Measurements from ENCODE around the gene NUDC. TPM values are rescaled to one million over a fixed set of nuclear protein-coding genes. Genes with fewer than 3 reads are reported as not detected.
"Not testable (repeated sequence)": the region's sequence is repeated elsewhere in the genome, so short reads cannot be mapped to it uniquely, and the experiment has no call there.

NUDC gene
- total RNA-seq, 1 donor from 2014 or later: 16.9 TPM

DNA sequence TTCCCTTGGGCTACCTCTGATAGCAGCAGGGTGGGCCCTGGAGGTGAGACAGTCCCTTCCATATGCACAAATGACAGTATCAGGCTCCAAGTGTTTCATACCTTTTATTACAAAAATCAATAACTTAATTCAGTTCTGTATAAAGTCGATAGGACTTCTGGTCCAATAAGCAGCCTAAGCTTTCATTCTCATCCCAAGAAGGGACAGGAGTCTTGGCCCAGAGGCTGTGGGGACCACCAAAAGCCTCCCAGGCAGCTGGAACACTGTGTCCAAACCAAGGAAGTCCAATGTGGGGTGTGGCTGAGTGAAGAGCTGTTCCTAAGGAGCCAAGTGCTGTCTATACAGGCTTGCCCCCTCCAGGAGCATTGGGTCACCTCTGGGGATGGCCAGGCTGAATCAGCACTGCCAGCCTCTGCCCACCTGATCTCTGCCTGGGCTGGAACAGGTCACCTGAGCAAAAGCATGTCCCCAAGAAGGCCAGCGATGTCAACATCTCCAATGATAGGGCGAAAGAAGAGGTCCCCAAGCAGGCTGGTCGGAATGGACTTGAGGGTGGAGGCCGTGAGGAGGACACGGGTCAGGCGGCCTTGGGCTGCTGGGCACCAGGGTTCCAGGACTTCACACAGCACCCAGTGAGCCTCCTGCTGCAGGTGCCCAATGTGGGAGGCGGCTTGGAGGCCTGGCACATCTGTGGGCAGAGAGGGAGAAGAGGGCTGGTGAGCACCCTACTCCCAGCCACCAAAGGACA lies 10.0 kb upstream of the NUDC start:
- no peak for DNase-seq (ENCODE audit: low read depth in 2 of 2)

GRCh38 chr1:26912147-26912490 lies 9.4 kb upstream of the NUDC start:
- no peak for DNase-seq (ENCODE audit: low read depth in 2 of 2)

DNA sequence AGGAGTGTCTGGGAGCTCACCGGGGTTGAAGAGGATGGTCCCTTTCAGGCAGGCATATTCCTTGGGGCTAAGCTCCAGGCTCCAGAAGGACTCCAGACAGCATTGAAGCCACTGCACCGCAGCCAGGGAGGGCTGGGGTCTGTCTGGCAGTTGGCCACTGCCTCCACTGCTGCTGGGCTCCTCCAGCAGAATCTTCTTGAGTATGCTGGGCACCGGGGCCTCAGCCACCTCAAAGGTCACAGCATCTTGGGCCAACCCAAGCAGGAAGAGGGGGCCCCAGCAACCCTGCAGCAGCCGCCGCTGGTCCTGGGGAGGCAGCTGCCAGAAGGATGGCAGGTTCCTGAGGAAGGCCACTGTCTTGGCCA lies 8.2 kb upstream of the NUDC start:
- DNase-seq (ENCODE audit: low read depth in 2 of 2): no peak

- DNase-seq (ENCODE audit: low read depth in 2 of 2): no peak
Measured at GRCh38 chr1:26913754-26914619, 7.6 kb upstream of the NUDC start, which contains the start of gene NR0B2. TSS of gene NR0B2 (minus strand) at chr1:26913975. CDS start at chr1:26913940, 35 bp downstream.

DNA sequence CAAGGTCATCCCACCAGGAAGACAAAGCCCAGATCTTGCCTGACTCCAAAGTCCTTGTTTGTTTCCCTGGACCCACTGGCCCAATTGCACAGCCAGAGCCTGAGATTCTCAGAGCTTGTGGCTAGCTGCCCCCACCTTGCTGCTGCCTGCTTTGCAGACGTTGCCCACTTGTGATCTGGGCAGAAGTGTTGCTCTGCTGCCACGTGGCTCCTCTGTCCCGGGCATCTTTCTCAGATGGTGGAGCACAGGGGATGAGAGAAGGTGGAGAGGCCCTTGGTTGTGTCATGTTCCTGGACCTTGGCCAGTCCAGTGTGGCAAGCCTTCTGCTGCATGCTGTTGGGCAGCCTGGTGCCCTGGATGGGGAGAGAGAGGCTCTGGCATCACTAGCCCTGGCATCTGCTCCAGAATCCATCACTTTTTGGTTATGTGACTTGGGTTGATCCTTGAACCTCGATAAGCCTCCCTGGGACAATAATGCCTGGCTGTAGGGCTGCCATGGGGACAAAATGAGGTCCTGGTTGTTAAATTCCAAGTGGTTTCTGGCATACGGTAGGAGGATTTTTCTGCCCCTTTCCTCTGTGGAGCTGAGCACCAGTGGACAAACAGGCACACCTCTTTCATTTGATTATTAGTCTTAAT lies 6.2 kb upstream of the NUDC start:
- DNase-seq (ENCODE audit: low read depth in 2 of 2): no peak

GRCh38 chr1:26921126-26921539 lies 410 bp upstream of the NUDC start:
- no peak for DNase-seq (ENCODE audit: low read depth in 2 of 2)

DNA sequence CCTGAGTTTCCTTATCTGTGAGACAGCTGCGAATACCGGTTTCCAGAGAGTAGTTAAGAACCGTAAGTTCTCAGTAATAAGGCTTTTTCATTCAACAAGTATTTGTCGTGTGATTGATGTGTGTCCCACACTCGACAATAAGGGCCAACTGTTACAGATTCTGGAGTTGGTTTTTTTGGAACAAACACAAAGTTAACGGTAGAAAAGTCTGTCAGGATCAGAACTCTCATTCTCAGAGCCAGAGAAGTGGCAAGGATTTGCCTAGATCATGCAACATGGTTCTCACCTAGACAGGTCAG lies 837 bp downstream of the NUDC start:
- no peak for DNase-seq (ENCODE audit: low read depth in 2 of 2)

DNA sequence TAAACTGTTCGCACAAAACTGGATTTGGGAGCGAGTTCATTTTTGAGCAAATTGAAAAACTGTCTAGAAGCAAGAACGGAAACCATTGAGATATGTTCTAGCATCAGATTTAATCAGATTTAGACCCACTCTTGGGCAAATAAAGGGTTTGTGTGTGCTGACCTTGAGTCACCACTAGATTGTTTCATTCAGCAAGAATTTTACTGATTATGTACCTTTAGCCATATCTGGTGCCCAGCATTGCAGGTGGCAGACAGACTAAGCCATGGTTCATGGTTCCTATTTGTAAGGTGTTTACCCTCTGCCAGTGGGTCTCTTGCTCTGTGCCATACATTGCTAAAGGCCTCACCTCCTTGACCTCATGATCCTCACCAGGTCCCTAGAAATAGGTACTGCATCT lies 1.4 kb downstream of the NUDC start:
- DNase-seq (ENCODE audit: low read depth in 2 of 2): no peak

GRCh38 chr1:26923711-26924110 lies 2.2 kb downstream of the NUDC start:
- DNase-seq (ENCODE audit: low read depth in 2 of 2): peak in 1 of 2 donors; percentile 73

DNA sequence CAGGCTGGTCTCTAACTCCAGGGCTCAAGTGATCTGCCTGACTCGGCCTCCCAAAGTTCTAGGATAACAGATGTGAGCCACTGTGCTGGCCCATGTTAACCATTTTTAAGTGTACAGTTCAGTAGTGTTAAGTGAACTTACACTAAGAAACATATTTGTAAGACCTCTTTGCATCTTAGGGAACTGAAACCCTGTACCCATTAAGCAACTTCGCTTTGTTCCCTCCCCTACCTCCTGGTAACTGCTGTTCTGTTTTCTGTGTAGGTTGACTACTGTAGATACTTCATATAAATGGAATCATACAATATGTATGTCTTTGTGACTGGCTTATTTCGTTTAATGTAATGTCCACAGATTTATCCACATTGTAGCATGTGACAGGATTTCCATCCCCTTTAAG lies 11.0 kb downstream of the NUDC start:
- no peak for DNase-seq (ENCODE audit: low read depth in 2 of 2)

DNA sequence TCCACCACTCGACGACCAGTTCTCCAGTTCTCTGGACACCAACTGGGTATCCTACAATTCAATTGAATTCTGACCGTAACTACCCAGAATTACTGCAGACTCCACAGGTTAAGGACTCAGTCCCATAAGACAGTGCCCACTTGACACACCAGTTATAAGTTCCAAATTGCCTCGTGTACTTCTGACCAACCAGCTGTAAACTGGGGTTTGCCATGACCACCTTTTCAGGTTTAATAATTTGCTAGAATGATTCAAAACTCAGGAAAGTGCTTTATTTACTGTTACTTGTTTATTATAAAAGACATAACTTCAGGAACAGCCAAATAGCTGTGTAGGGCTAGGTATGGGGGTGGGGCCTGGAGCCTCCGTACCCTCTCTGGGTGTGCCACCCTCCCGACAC lies 15.3 kb downstream of the NUDC start:
- DNase-seq (ENCODE audit: low read depth in 2 of 2): no peak

- DNase-seq (ENCODE audit: low read depth in 2 of 2): no peak
Measured at GRCh38 chr1:26938004-26938658, 16.6 kb downstream of the NUDC start.

DNA sequence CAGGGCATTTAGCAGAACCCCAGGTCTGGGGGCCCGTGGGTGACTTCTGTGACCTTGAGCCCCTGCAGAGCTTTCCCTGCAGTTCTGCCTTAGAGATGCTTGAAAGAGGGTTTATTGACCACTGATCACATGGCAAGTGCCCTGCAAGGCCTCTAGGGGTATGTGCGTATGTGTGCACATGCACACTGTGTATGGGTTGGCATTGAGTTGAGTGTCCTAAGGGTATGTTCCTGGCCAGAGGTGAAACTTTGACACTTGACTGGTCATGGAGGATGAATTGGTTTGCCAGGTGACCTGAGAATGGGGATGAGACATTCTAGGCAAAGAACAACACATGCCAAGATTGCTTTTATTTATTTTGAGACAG lies 17.1 kb downstream of the NUDC start:
- no peak for DNase-seq (ENCODE audit: low read depth in 2 of 2)

DNA sequence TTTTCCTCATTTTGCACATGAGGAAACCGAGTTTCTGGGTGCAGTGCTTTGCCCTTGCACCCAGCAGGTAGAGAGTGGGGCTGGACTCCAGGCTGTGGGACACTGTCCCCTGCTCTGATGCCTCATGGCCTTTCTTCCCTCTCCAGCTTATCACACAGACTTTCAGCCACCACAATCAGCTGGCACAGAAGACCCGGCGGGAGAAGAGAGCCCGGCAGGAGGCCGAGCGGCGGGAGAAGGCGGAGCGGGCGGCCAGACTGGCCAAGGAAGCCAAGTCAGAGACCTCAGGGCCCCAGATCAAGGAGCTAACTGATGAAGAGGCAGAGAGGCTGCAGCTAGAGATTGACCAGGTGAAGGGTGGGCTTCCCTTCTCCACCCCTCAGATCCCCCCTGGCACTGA lies 19.8 kb downstream of the NUDC start:
- DNase-seq (ENCODE audit: low read depth in 2 of 2): no peak

GRCh38 chr1:26942656-26943055 lies 21.1 kb downstream of the NUDC start:
- no peak for DNase-seq (ENCODE audit: low read depth in 2 of 2)

DNA sequence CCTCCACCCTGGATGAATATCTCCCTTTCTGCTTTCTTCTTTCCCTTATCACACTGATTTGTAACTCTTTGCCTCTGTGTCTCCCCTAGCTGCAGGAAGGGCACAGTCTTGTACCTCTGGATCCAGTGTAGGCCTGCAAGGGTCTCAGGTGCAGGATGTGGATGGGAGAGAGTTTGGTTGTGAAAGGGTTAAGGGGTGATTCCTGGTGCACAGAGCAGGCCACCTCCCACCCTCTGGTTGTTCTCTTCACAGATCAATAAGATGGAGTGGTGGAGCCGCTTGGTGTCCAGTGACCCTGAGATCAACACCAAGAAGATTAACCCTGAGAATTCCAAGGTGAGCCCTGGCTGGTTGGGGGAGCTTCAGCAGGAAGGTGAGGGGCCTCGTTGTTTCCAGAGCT lies 23.6 kb downstream of the NUDC start:
- no peak for DNase-seq (ENCODE audit: low read depth in 2 of 2)

GRCh38 chr1:26945728-26946127 lies 24.2 kb downstream of the NUDC start:
- no peak for DNase-seq (ENCODE audit: low read depth in 2 of 2)

- no peak for DNase-seq (ENCODE audit: low read depth in 2 of 2)
Measured at GRCh38 chr1:26946270-26946669, 24.7 kb downstream of the NUDC start.

- DNase-seq (ENCODE audit: low read depth in 2 of 2): not testable (repeated sequence)
Measured at GRCh38 chr1:26948725-26949057, 27.1 kb downstream of the NUDC start.

DNA sequence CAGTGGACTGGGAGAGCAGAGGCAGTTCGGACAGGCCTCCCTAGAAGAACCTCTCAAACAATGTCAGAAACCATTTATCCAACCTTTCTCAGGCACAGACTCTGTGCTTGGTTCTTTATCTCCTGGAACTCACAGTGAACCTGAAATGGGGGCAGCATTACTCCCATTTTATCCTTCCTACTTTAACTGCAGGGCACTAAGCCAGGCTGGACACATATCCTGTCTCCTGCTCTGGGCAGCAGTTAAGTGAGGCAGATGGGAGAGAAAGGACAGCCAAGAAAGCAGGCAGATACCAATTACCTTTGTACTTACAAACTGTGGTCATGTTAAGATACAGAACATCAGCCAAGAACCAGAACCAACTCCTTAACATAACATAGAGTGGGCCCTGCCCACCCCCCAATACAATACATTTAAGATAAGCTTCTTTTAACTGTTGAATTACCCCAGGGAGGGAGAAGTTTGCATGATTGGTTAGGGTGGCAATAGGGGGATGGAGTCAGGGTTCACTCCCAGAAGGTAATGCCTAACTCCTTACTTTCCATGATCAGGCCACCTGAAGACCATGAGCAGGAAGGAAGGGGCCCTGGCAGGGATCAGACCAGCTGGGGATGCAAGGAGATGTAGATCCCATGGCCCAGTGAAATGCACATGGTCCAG lies 27.9 kb downstream of the NUDC start:
- DNase-seq (ENCODE audit: low read depth in 2 of 2): peak in 1 of 2 donors; percentile 15

- peak in 1 of 2 donors; percentile 26 for DNase-seq (ENCODE audit: low read depth in 2 of 2)
Measured at GRCh38 chr1:26949926-26950319, 28.4 kb downstream of the NUDC start.

DNA sequence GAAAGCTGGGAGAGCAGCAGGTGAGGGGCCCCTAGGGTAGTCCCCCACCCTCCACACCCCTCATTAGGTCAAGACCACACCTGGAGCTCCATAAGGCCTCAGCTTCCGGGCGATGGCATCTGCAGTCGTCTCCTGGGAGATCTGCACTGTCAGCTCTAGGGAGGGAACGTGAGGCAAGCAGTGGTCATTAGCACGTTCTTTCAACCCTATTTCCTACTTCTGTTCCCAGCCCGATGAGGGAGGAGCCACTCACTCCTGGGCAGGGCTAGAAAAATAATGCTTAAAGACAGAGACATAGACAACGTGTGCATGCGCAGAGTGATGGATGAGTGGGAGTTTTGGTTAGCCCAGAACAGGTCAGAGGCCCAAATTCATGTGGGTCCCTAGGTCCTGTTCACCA lies 29.1 kb downstream of the NUDC start:
- DNase-seq (ENCODE audit: low read depth in 2 of 2): no peak
